ENCODE data around the gene DUSP9. TPM values are rescaled to one million over a fixed set of nuclear protein-coding genes. Genes with fewer than 3 reads are reported as not detected.
A peak's percentile ranks its signal among the peaks of the same experiment; 100 is the strongest.

DUSP9 gene
- total and polyA plus RNA-seq, 12 donors, result 0.11 to 15.9 (median 0.24) TPM; not detected in 6

- DNase-seq, result no peak
- Histone ChIP-seq H3K27me3 (peaks cover 47% of the 10 kb centered on the region), H3K27ac (no peak overlapping the region), H3K9me3 (replicated peaks in 1 of 3) (no peaks in the 10 kb centered on the region), H3K4me3 (no peak overlapping the region), H3K4me1 (replicated peaks in 1 of 2) (no peaks in the 10 kb centered on the region), H3K36me3 (replicated peaks in 1 of 2) (no peaks in the 10 kb centered on the region)
- intact Hi-C loops (cut with DNase I), result no loop called here
- WGBS, 4 donors, result 70 to 95% (median 88%) methylated on average over 3 of the region's 3 CpGs
- TF ChIP-seq CTCF (IDR thresholded peaks at IDR 0.05) (no peak), POLR2A (IDR thresholded peaks at IDR 0.05) (no peak)
Observed at GRCh38 chrX:153659268-153659667, 12.3 kb downstream of the DUSP9 start.

GRCh38 chrX:153662266-153662665, 15.3 kb downstream of the DUSP9 start:
- TF ChIP-seq POLR2A (IDR thresholded peaks at IDR 0.05) (no peak), CTCF (IDR thresholded peaks at IDR 0.05) (peak in 3 of 6 experiments; percentile 9 to 33 (median 23))
- Histone ChIP-seq H3K36me3 (replicated peaks in 1 of 2) (no peaks in the 10 kb centered on the region), H3K4me1 (replicated peaks in 1 of 2) (no peaks in the 10 kb centered on the region), H3K4me3 (no peak overlapping the region), H3K27me3 (peaks cover 42% of the 10 kb centered on the region), H3K27ac (no peak overlapping the region), H3K9me3 (replicated peaks in 1 of 3) (no peaks in the 10 kb centered on the region)
- WGBS, 4 donors, result 9 to 34% (median 18%) methylated on average over 3 to 31 of the region's 31 CpGs
- peak in 4 of 7 donors; percentile 33 to 43 (median 35) for DNase-seq
- intact Hi-C loops (cut with DNase I), result no loop called here

GRCh38 chrX:153665726-153666306, 18.8 kb downstream of the DUSP9 start:
- H3K4me1 ChIP-seq (replicated peaks in 1 of 2), result no peaks in the 10 kb centered on the region
- WGBS, 4 donors, result 60 to 80% (median 75%) methylated on average over 1 to 9 of the region's 9 CpGs
- intact Hi-C loops (cut with DNase I), result no loop called here
- H3K27ac ChIP-seq, result no peak overlapping the region
- no peaks in the 10 kb centered on the region for H3K9me3 ChIP-seq (replicated peaks in 1 of 3)
- H3K4me3 ChIP-seq, result no peak overlapping the region
- peaks cover 33% of the 10 kb centered on the region for H3K27me3 ChIP-seq
- DNase-seq, result peak in 2 of 7 donors; percentile 4 to 9
- no peaks in the 10 kb centered on the region for H3K36me3 ChIP-seq (replicated peaks in 1 of 2)
- TF ChIP-seq POLR2A (IDR thresholded peaks at IDR 0.05) (no peak), CTCF (IDR thresholded peaks at IDR 0.05) (no peak)

- no peak overlapping the region for H3K4me3 ChIP-seq
- H3K27ac ChIP-seq, result no peak overlapping the region
- H3K36me3 ChIP-seq (replicated peaks in 1 of 2), result no peaks in the 10 kb centered on the region
- peak in 2 of 7 donors; percentile 11 to 15 for DNase-seq
- peaks cover 29% of the 10 kb centered on the region for H3K27me3 ChIP-seq
- no peaks in the 10 kb centered on the region for H3K9me3 ChIP-seq (replicated peaks in 1 of 3)
- no peaks in the 10 kb centered on the region for H3K4me1 ChIP-seq (replicated peaks in 1 of 2)
- intact Hi-C loops (cut with DNase I), result no loop called here
- 66 to 75% (median 72%) methylated on average over 8 to 11 of the region's 11 CpGs for WGBS, 4 donors
- TF ChIP-seq CTCF (IDR thresholded peaks at IDR 0.05) (no peak), POLR2A (IDR thresholded peaks at IDR 0.05) (no peak)
Observed at GRCh38 chrX:153667281-153667955, 20.4 kb downstream of the DUSP9 start.
